NCI-H82 treated with DMSO at 0.1 percent for 48 hours (cell line): ENCODE measurements around the gene SP100.

ENCODE experiments used
- DNase-seq: peaks from one replicate; lab custom pipeline; 2025; ENCODE audit not compliant: unreplicated experiment; lab: John Stamatoyannopoulos, UW

The SP100 gene

GRCh38 chr2:230537531-230537976 is 121.6 kb downstream of the SP100 start:
- DNase-seq, result no peak

GRCh38 chr2:230540332-230540731 is 124.3 kb downstream of the SP100 start:
- no peak for DNase-seq

- no peak for DNase-seq
Measured at GRCh38 chr2:230541934-230542380, 126.0 kb downstream of the SP100 start.

GRCh38 chr2:230542751-230543150 is 126.8 kb downstream of the SP100 start:
- no peak for DNase-seq

- no peak for DNase-seq
Measured at GRCh38 chr2:230552181-230552580, 136.2 kb downstream of the SP100 start.

GRCh38 chr2:230557065-230557464 is 141.1 kb downstream of the SP100 start:
- DNase-seq, result no peak

- no peak for DNase-seq
Measured at GRCh38 chr2:230564805-230565779, 149.1 kb downstream of the SP100 start.

- no peak for DNase-seq
Measured at GRCh38 chr2:230569298-230569697, 153.3 kb downstream of the SP100 start.

GRCh38 chr2:230570987-230571386 is 155.0 kb downstream of the SP100 start:
- DNase-seq, result no peak

- DNase-seq, result no peak
Measured at GRCh38 chr2:230575642-230576324, 159.8 kb downstream of the SP100 start.

- no peak for DNase-seq
Measured at GRCh38 chr2:230577114-230577513, 161.1 kb downstream of the SP100 start.

- DNase-seq, result no peak
Measured at GRCh38 chr2:230578106-230578505, 162.1 kb downstream of the SP100 start.

GRCh38 chr2:230582851-230583283 is 166.9 kb downstream of the SP100 start:
- DNase-seq, result no peak

- DNase-seq, result no peak
Measured at GRCh38 chr2:230583581-230583980, 167.6 kb downstream of the SP100 start.

- DNase-seq, result no peak
Measured at GRCh38 chr2:230586328-230586982, 170.5 kb downstream of the SP100 start.

GRCh38 chr2:230589025-230589424 is 173.0 kb downstream of the SP100 start:
- DNase-seq, result no peak

- DNase-seq, result no peak
Measured at GRCh38 chr2:230589497-230590015, 173.6 kb downstream of the SP100 start.

GRCh38 chr2:230590333-230590732 is 174.3 kb downstream of the SP100 start:
- no peak for DNase-seq

- no peak for DNase-seq
Measured at GRCh38 chr2:230591850-230592249, 175.8 kb downstream of the SP100 start.

GRCh38 chr2:230592775-230593174 is 176.8 kb downstream of the SP100 start:
- no peak for DNase-seq
